CD14-positive monocyte (primary cell): ENCODE measurements around the gene BUB1B. TPM values are rescaled to one million over a fixed set of nuclear protein-coding genes. Genes with fewer than 3 reads are reported as not detected.
A peak's percentile ranks its signal among the peaks of the same experiment; 100 is the strongest.

Experiments
- DNase-seq, 3 donors: peaks; one replicate each; pipeline ENCODE4 v3.0.0-alpha.2; 2011 to 2022
- H2AFZ ChIP-seq: 2 replicates; pipeline ENCODE4 v1.6.0; 2012; ENCODE audit warnings: mild to moderate bottlenecking, low read depth, low read length, inconsistent platforms; ENCODE audit not compliant: insufficient read depth, poor library complexity, severe bottlenecking
- H3K27ac ChIP-seq, 2 donors: 1 replicate in 1 of 2; 2 replicates in 1 of 2; pipeline ENCODE4 v1.5.1; 2012 to 2013; ENCODE audit warnings: low read length in 2 of 2, control low read depth in 1 of 2, inconsistent platforms in 1 of 2, low read depth in 1 of 2, mild to moderate bottlenecking in 1 of 2
- H3K27me3 ChIP-seq, 2 donors: one replicate each; pipeline versions ENCODE4 v1.6.0 to v1.6.1; 2011 to 2013; ENCODE audit warnings: low read length in 2 of 2; ENCODE audit not compliant: control insufficient read depth in 2 of 2, insufficient read depth in 2 of 2
- H3K36me3 ChIP-seq, 2 donors: replicated peaks in 1 of 2; 1 replicate in 1 of 2; 2 replicates in 1 of 2; pipeline versions ENCODE4 v1.5.1 to v1.6.1; 2012 to 2013; ENCODE audit warnings: low read length in 2 of 2, control low read depth in 1 of 2, inconsistent platforms in 1 of 2, mild to moderate bottlenecking in 1 of 2; ENCODE audit not compliant: insufficient read depth in 2 of 2, control insufficient read depth in 1 of 2
- H3K4me1 ChIP-seq, 2 donors: 1 replicate in 1 of 2; 2 replicates in 1 of 2; pipeline versions ENCODE4 v1.5.1 to v1.6.1; 2012 to 2013; ENCODE audit warnings: low read length in 2 of 2, control low read depth in 1 of 2, inconsistent platforms in 1 of 2, mild to moderate bottlenecking in 1 of 2, moderate library complexity in 1 of 2; ENCODE audit not compliant: insufficient read depth in 2 of 2, control insufficient read depth in 1 of 2
- H3K4me2 ChIP-seq: replicated peaks from 2 replicates; pipeline ENCODE3; 2012; ENCODE audit warnings: low read length, moderate library complexity, mild to moderate bottlenecking; ENCODE audit not compliant: poor library complexity, severe bottlenecking; ENCODE audit errors: extremely low read depth
- H3K4me3 ChIP-seq, 3 experiments: fragments of 200-600 bp in 1 of 3; sonication (generic) in 1 of 3; replicated peaks in 1 of 3; 1 replicate in 2 of 3; 2 replicates in 1 of 3; pipeline ENCODE4 v1.5.1; 2011 to 2013; ENCODE audit warnings: low read length in 3 of 3, mild to moderate bottlenecking in 3 of 3, control low read depth in 2 of 3, low read depth in 2 of 3, inconsistent platforms in 1 of 3, moderate library complexity in 1 of 3
- H3K79me2 ChIP-seq: 2 replicates; pipeline ENCODE4 v1.6.0; 2012; ENCODE audit warnings: mild to moderate bottlenecking, control low read depth, inconsistent platforms, low read length, moderate library complexity; ENCODE audit not compliant: insufficient read depth
- H3K9ac ChIP-seq: 2 replicates; pipeline ENCODE4 v1.6.0; 2017; ENCODE audit warnings: low read length, mild to moderate bottlenecking; ENCODE audit not compliant: insufficient read depth, poor library complexity, severe bottlenecking
- H3K9me3 ChIP-seq, 2 donors: replicated peaks in 1 of 2; 1 replicate in 1 of 2; 2 replicates in 1 of 2; pipeline versions ENCODE4 v1.5.1 to v1.6.1; 2012 to 2013; ENCODE audit warnings: low read length in 2 of 2, control low read depth in 1 of 2; ENCODE audit not compliant: control insufficient read depth in 1 of 2, insufficient read depth in 1 of 2
- H4K20me1 ChIP-seq: 2 replicates; pipeline ENCODE4 v1.6.0; 2012; ENCODE audit warnings: mild to moderate bottlenecking, low read length, control low read depth, moderate library complexity; ENCODE audit not compliant: insufficient read depth
- H3K27ac Mint-ChIP-seq, 7 donors: one replicate each; pipeline ENCODE4 v1.8.0; 2020; ENCODE audit warnings: mild to moderate bottlenecking in 7 of 7, mixed read lengths in 7 of 7, moderate library complexity in 6 of 7, inconsistent platforms in 2 of 7
- H3K27me3 Mint-ChIP-seq, 3 donors: one replicate each; pipeline ENCODE4 v1.8.0; 2021 to 2022; ENCODE audit warnings: low read depth in 3 of 3, mild to moderate bottlenecking in 3 of 3, mixed read lengths in 3 of 3, moderate library complexity in 3 of 3, inconsistent platforms in 1 of 3
- H3K36me3 Mint-ChIP-seq, 2 donors: one replicate each; pipeline ENCODE4 v1.8.0; 2020; ENCODE audit warnings: mixed read lengths in 2 of 2, inconsistent platforms in 1 of 2, mild to moderate bottlenecking in 1 of 2
- H3K4me1 Mint-ChIP-seq: one replicate; pipeline ENCODE4 v1.8.0; 2020; ENCODE audit warnings: mild to moderate bottlenecking, mixed read lengths
- H3K4me3 Mint-ChIP-seq, 2 donors: one replicate each; pipeline ENCODE4 v1.8.0; 2020; ENCODE audit warnings: mild to moderate bottlenecking in 2 of 2, mixed read lengths in 2 of 2, moderate library complexity in 1 of 2
- H3K9me3 Mint-ChIP-seq, 7 donors: one replicate each; pipeline ENCODE4 v1.8.0; 2020 to 2022; ENCODE audit warnings: mixed read lengths in 7 of 7, mild to moderate bottlenecking in 6 of 7, moderate library complexity in 6 of 7, inconsistent platforms in 2 of 7
- WGBS: methylation state at CpG from one replicate; pipeline ENCODE4 v1.1.5; 2013; ENCODE audit warnings: missing lambda C conversion rate; ENCODE audit not compliant: insufficient coverage; 5-methylcytosine and 5-hydroxymethylcytosine counted together
- intact Hi-C, 2 donors: fragments of 100-400 bp; cut with micrococcal nuclease; formaldehyde crosslinking; loops; one replicate each; pipeline versions ENCODE4 v1.15.0 to v1.15.1; 2023
- polyA plus RNA-seq, 3 donors: library from polyadenylated mRNA; depleted of rRNA in 1 of 3; unstranded in 2 of 3; stranded (reverse) in 1 of 3; fragments of 300-500 nt in 2 of 3; fragments of >200 nt in 1 of 3; fragmentation: Illumina TruSeq in 2 of 3; gene quantifications; 1 replicate in 2 of 3; 2 replicates in 1 of 3; pipeline ENCODE4 v1.2.3, GENCODE V29; 2012 to 2021
- TF ChIP-seq, protein P1 (sequence below): fragments of 200-600 bp; IDR thresholded peaks from one replicate; pipeline ENCODE4 v1.8.0; 2022; ENCODE audit warnings: antibody characterized with exemption, mild to moderate bottlenecking

BUB1B gene
- polyA plus RNA-seq, 3 donors: 0.01 to 0.51 TPM; not detected in 1

DNA sequence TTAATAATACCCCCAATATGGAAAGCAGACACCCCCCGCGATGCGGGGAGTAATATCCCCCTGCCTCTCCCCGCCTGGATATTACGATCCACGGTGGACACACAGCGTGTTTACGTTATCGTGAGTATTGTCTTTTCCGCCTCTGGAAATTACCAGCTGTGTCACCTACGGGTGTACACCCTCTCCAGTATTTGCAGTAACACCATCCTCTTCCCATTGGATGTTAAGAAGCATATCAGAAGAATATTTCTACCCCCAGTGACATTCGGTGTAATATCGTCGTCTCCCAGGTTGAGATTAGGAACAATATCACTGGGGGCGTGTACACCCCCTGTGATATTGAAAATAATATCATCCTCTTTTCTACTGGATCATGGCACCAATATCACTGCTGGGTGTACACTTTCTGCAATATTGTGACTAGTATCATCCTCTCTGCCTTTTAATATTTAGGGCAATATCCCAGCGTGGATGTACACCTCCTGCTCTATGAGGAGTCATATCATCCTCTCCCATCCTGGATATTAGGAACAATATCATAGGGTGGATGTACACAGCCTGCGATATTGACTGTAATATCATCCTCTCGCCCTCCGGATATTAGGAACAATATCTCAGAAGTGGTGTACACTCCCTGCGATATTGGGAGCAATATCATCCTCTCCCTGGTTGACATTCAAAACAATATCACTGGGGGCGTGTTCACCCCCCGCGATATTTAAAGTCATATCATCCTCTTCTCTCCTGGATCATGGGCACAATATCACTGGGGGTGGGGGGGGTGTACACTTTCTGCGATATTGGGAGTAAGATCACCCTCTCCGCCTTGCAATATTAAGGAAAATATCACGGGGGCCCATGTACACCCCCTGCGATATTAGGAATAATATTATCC, 31.9 kb upstream of the BUB1B start:
- no peak overlapping the region for H3K4me2 ChIP-seq
- intact Hi-C loops: no loop called here
- TF ChIP-seq, protein P1, sequence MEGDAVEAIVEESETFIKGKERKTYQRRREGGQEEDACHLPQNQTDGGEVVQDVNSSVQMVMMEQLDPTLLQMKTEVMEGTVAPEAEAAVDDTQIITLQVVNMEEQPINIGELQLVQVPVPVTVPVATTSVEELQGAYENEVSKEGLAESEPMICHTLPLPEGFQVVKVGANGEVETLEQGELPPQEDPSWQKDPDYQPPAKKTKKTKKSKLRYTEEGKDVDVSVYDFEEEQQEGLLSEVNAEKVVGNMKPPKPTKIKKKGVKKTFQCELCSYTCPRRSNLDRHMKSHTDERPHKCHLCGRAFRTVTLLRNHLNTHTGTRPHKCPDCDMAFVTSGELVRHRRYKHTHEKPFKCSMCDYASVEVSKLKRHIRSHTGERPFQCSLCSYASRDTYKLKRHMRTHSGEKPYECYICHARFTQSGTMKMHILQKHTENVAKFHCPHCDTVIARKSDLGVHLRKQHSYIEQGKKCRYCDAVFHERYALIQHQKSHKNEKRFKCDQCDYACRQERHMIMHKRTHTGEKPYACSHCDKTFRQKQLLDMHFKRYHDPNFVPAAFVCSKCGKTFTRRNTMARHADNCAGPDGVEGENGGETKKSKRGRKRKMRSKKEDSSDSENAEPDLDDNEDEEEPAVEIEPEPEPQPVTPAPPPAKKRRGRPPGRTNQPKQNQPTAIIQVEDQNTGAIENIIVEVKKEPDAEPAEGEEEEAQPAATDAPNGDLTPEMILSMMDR: no peak
- no peaks in the 10 kb centered on the region for H3K4me1 Mint-ChIP-seq
- H4K20me1 ChIP-seq: no peaks in the 10 kb centered on the region
- H3K79me2 ChIP-seq: no peaks in the 10 kb centered on the region
- no peaks in the 10 kb centered on the region for H3K36me3 Mint-ChIP-seq
- H3K9me3 ChIP-seq: no peaks in the 10 kb centered on the region
- no peak overlapping the region for H3K27ac ChIP-seq
- H3K4me1 ChIP-seq: no peaks in the 10 kb centered on the region
- H3K9ac ChIP-seq: no peak overlapping the region
- no peak overlapping the region for H2AFZ ChIP-seq
- no peaks in the 10 kb centered on the region for H3K27me3 ChIP-seq
- WGBS: 66% methylated on average over 4 of the region's 27 CpGs
- H3K4me3 Mint-ChIP-seq: no peak overlapping the region
- peak overlapping the region in 1 of 7 donors; percentile 52 for H3K27ac Mint-ChIP-seq
- no peaks in the 10 kb centered on the region for H3K36me3 ChIP-seq
- H3K9me3 Mint-ChIP-seq: no peaks in the 10 kb centered on the region
- DNase-seq: no peak
- peaks cover 2% of the 10 kb centered on the region in 3 donors for H3K27me3 Mint-ChIP-seq
- H3K4me3 ChIP-seq: no peak overlapping the region

DNA sequence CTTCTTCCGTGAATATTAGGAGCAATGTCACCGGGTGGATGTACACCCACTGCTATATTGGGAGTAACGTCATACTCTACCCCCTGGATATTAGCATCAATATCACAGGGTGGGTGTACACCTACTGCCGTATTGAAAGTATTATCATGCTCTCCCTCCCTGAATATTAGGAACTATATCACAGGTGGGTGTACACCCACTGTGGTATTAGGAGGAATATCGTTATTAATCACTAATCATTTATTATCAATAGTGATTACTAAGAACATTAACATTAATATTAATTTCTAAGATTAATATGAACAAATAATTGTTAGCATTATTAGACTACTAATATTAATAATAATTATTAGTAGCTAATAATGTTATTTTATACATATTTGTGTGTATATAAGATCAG, 30.8 kb upstream of the BUB1B start:
- no peak for DNase-seq
- Histone ChIP-seq H3K27me3 (no peaks in the 10 kb centered on the region), H3K9ac (no peak overlapping the region), H3K9me3 (no peaks in the 10 kb centered on the region), H3K4me2 (no peak overlapping the region), H3K79me2 (no peaks in the 10 kb centered on the region), H3K27ac (no peak overlapping the region), H3K4me1 (no peaks in the 10 kb centered on the region), H3K36me3 (no peaks in the 10 kb centered on the region), H3K4me3 (no peak overlapping the region), H2AFZ (no peak overlapping the region), H4K20me1 (no peaks in the 10 kb centered on the region)
- Mint-ChIP-seq H3K4me1 (no peaks in the 10 kb centered on the region), H3K27me3 (peaks cover 2% of the 10 kb centered on the region in 3 donors), H3K36me3 (no peaks in the 10 kb centered on the region), H3K27ac (no peak overlapping the region), H3K4me3 (no peak overlapping the region), H3K9me3 (no peaks in the 10 kb centered on the region)
- intact Hi-C loops: no loop called here
- TF ChIP-seq, protein P1: no peak
- WGBS: no CpG with 5 or more reads among the region's 5 CpGs
